ENCODE measurements around the gene TPTE.
"Not testable (repeated sequence)": the region's sequence is repeated elsewhere in the genome, so short reads cannot be mapped to it uniquely, and the experiment has no call there.

The TPTE gene

GRCh38 chr21:10575311-10575667 lies 53.9 kb downstream of the TPTE start:
- no peak for ATAC-seq
- TF ChIP-seq CSDC2 (CRISPR knock-in tag; IDR thresholded peaks at IDR 0.05): no peak
- no peak for TF ChIP-seq RARB (CRISPR knock-in tag; IDR thresholded peaks at IDR 0.05)
- TF ChIP-seq, protein P1, sequence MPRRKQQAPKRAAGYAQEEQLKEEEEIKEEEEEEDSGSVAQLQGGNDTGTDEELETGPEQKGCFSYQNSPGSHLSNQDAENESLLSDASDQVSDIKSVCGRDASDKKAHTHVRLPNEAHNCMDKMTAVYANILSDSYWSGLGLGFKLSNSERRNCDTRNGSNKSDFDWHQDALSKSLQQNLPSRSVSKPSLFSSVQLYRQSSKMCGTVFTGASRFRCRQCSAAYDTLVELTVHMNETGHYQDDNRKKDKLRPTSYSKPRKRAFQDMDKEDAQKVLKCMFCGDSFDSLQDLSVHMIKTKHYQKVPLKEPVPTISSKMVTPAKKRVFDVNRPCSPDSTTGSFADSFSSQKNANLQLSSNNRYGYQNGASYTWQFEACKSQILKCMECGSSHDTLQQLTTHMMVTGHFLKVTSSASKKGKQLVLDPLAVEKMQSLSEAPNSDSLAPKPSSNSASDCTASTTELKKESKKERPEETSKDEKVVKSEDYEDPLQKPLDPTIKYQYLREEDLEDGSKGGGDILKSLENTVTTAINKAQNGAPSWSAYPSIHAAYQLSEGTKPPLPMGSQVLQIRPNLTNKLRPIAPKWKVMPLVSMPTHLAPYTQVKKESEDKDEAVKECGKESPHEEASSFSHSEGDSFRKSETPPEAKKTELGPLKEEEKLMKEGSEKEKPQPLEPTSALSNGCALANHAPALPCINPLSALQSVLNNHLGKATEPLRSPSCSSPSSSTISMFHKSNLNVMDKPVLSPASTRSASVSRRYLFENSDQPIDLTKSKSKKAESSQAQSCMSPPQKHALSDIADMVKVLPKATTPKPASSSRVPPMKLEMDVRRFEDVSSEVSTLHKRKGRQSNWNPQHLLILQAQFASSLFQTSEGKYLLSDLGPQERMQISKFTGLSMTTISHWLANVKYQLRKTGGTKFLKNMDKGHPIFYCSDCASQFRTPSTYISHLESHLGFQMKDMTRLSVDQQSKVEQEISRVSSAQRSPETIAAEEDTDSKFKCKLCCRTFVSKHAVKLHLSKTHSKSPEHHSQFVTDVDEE (CRISPR knock-in tag; IDR thresholded peaks at IDR 0.05): no peak
- TF ChIP-seq GLIS3 (CRISPR knock-in tag; IDR thresholded peaks at IDR 0.05): no peak
- TF ChIP-seq ARNTL (CRISPR knock-in tag; IDR thresholded peaks at IDR 0.05; ENCODE audit: borderline replicate concordance, low read depth): no peak
- no peak for TF ChIP-seq ESRRG (CRISPR knock-in tag; IDR thresholded peaks at IDR 0.05)
- no peak for TF ChIP-seq ZNF70 (CRISPR knock-in tag; IDR thresholded peaks at IDR 0.05)

- not testable (repeated sequence) for ATAC-seq
Measured at GRCh38 chr21:10578910-10579309, 57.5 kb downstream of the TPTE start.

DNA sequence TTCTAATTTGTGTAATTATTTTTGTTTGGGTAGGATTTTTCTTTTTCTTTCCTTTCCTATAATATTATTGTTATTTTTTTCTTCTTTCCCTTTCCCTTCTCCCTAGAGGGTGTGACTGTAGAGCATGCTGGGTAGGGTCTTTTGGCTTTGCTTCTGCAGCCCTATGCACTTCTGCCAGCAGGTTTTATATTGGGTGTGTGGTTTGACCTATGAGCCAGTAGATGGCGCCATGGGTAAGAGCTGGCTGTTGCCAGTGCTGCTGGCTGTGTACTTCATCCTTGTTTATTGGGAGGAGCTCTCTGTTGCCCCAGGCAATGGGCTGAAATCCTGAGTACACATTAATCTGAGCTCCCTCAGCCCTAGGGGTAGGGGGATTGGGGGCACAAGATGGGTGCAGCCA lies 67.7 kb downstream of the TPTE start:
- ATAC-seq: not testable (repeated sequence)

GRCh38 chr21:10607074-10607473 lies 85.7 kb downstream of the TPTE start:
- not testable (repeated sequence) for ATAC-seq

- not testable (repeated sequence) for ATAC-seq
Measured at GRCh38 chr21:10614285-10614684, 92.9 kb downstream of the TPTE start.

GRCh38 chr21:10616061-10616460 lies 94.7 kb downstream of the TPTE start:
- ATAC-seq: not testable (repeated sequence)

DNA sequence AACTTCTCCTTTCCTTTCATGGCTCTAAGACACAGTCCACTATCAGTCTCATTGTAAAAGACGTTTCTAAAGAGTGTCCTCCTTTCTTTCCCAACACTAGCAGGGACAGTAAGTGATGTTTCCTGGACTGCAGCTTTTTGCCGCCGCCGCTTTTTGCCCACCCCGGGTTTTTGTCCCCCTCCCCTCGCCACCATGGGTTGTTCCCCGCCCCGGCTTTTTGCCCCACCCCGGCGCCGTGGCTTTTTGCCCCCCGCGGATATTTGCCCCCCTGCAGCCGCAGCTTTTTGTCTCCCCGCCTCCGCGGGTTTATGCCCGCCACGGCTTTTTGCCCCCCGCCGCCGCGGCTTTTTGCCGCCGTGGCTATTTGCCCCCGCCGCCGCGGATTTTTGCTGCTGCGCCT lies 95.2 kb downstream of the TPTE start:
- ATAC-seq: no peak
- TF ChIP-seq, protein P2, sequence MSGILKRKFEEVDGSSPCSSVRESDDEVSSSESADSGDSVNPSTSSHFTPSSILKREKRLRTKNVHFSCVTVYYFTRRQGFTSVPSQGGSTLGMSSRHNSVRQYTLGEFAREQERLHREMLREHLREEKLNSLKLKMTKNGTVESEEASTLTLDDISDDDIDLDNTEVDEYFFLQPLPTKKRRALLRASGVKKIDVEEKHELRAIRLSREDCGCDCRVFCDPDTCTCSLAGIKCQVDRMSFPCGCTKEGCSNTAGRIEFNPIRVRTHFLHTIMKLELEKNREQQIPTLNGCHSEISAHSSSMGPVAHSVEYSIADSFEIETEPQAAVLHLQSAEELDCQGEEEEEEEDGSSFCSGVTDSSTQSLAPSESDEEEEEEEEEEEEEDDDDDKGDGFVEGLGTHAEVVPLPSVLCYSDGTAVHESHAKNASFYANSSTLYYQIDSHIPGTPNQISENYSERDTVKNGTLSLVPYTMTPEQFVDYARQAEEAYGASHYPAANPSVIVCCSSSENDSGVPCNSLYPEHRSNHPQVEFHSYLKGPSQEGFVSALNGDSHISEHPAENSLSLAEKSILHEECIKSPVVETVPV (CRISPR knock-in tag; IDR thresholded peaks at IDR 0.05): no peak
- TF ChIP-seq ZFP30 (CRISPR knock-in tag; IDR thresholded peaks at IDR 0.05) (no peak), TCF4 (CRISPR knock-in tag; IDR thresholded peaks at IDR 0.05; ENCODE audit: borderline replicate concordance) (no peak), ZFP3 (CRISPR knock-in tag; IDR thresholded peaks at IDR 0.05) (no peak), RARB (CRISPR knock-in tag; IDR thresholded peaks at IDR 0.05) (no peak)
- TF ChIP-seq, protein P3, sequence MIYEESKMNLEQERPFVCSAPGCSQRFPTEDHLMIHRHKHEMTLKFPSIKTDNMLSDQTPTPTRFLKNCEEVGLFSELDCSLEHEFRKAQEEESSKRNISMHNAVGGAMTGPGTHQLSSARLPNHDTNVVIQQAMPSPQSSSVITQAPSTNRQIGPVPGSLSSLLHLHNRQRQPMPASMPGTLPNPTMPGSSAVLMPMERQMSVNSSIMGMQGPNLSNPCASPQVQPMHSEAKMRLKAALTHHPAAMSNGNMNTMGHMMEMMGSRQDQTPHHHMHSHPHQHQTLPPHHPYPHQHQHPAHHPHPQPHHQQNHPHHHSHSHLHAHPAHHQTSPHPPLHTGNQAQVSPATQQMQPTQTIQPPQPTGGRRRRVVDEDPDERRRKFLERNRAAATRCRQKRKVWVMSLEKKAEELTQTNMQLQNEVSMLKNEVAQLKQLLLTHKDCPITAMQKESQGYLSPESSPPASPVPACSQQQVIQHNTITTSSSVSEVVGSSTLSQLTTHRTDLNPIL (CRISPR knock-in tag; IDR thresholded peaks at IDR 0.05; ENCODE audit: low read depth): no peak

- not testable (repeated sequence) for ATAC-seq
Measured at GRCh38 chr21:10617133-10617752, 95.9 kb downstream of the TPTE start.

- no peak for ATAC-seq
- TF ChIP-seq ISL1 (CRISPR knock-in tag; IDR thresholded peaks at IDR 0.05) (no peak), PATZ1 (CRISPR knock-in tag; IDR thresholded peaks at IDR 0.05; ENCODE audit: borderline replicate concordance) (no peak)
- TF ChIP-seq, protein P3 (CRISPR knock-in tag; IDR thresholded peaks at IDR 0.05; ENCODE audit: low read depth): no peak
Measured at GRCh38 chr21:10627316-10627863, 106.0 kb downstream of the TPTE start.

- not testable (repeated sequence) for ATAC-seq
Measured at GRCh38 chr21:10629239-10629638, 107.9 kb downstream of the TPTE start.

- not testable (repeated sequence) for ATAC-seq
Measured at GRCh38 chr21:10630829-10631228, 109.4 kb downstream of the TPTE start.

GRCh38 chr21:10631316-10631715 lies 109.9 kb downstream of the TPTE start:
- not testable (repeated sequence) for ATAC-seq
